Central memory CD8-positive, alpha-beta T cell (primary cell): ENCODE data around the gene MYH7B.
A peak's percentile ranks its signal among the peaks of the same experiment; 100 is the strongest.

Experiments used
- ATAC-seq: fragments of 150-1000 bp; cut with Tn5 transposase; replicated peaks from 2 replicates; pipeline ENCODE4 v1.10.0; 2022; ENCODE audit warnings: mild to moderate bottlenecking, moderate FRiP score, moderate number of reproducible peaks; ENCODE audit not compliant: poor library complexity, severe bottlenecking; ENCODE audit errors: extremely low read depth
- DNase-seq, 2 donors: peaks; one replicate each; pipeline ENCODE4 v3.0.0; 2021; ENCODE audit warnings: low spot score in 2 of 2
- H3K27ac Mint-ChIP-seq: one replicate; pipeline ENCODE4 v1.8.0; 2022; ENCODE audit warnings: low read depth, mild to moderate bottlenecking, moderate library complexity, mixed read lengths
- H3K27me3 Mint-ChIP-seq: one replicate; pipeline ENCODE4 v1.8.0; 2022; ENCODE audit warnings: mixed read lengths
- H3K36me3 Mint-ChIP-seq: one replicate; pipeline ENCODE4 v1.8.0; 2022; ENCODE audit warnings: mild to moderate bottlenecking, moderate library complexity, mixed read lengths; ENCODE audit not compliant: insufficient read depth
- H3K4me1 Mint-ChIP-seq: one replicate; pipeline ENCODE4 v1.8.0; 2022; ENCODE audit warnings: mixed read lengths
- H3K4me3 Mint-ChIP-seq: one replicate; pipeline ENCODE4 v1.8.0; 2022; ENCODE audit warnings: mild to moderate bottlenecking, moderate library complexity, mixed read lengths
- H3K9me3 Mint-ChIP-seq: one replicate; pipeline ENCODE4 v1.8.0; 2022; ENCODE audit warnings: mixed read lengths

MYH7B gene

DNA sequence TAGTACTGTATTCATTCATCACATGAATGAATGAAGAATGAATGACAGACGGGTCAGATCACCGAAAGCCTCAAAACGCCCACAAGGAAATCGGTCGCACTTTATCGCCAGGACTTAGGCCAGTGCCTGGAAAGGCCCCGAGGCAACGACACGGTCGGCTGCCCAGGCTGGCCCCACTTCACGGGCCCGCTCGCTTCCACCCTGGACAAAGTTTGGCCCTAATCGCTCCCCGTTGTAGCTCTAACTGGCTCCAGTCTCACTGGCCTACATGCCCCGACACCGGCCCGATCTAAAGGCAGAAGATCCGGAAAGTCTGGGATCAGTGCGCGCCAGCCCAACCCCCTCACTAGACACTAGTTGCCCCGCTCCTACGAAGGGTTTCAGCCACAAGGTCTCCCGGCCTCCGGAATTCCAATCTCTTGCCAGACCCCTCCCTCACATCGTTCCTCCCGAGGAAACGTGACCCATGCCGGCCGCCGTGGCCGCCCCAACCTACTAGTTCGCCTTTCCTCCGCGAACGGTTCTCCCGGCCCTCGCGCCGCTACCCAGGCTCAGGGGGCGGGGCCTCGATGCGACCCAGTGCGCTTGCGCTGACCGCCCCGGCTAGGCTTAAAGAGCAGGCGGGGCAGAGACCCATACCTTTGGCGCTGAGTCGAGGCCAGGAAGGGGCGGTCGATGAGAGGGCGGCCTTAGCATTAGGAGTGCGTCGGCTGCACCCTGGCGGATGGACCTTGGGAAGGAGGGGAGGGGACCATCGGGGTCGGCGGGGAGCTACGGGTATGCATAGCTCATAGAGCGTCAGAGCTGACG, at the start of gene MYH7B, which contains the start of gene GSS:
Gene MYH7B, plus strand, starts transcription at position 638 of the 810 bp plus-strand sequence. CDS start 22,138 bp downstream, outside the sequence.
Gene GSS, minus strand, starts transcription at position 576 of the 810 bp plus-strand sequence. CDS start 3,954 bp downstream, outside the sequence.
- Mint-ChIP-seq H3K27me3 (no peaks in the 10 kb centered on the region), H3K36me3 (peaks cover 9% of the 10 kb centered on the region), H3K27ac (peak within 1 kb of the TSS; percentile 93), H3K4me1 (peaks cover 18% of the 10 kb centered on the region), H3K9me3 (no peaks in the 10 kb centered on the region), H3K4me3 (peak within 1 kb of the TSS; percentile 95)
- DNase-seq: peak; percentile 93 to 98
- ATAC-seq: peak; percentile 93

DNA sequence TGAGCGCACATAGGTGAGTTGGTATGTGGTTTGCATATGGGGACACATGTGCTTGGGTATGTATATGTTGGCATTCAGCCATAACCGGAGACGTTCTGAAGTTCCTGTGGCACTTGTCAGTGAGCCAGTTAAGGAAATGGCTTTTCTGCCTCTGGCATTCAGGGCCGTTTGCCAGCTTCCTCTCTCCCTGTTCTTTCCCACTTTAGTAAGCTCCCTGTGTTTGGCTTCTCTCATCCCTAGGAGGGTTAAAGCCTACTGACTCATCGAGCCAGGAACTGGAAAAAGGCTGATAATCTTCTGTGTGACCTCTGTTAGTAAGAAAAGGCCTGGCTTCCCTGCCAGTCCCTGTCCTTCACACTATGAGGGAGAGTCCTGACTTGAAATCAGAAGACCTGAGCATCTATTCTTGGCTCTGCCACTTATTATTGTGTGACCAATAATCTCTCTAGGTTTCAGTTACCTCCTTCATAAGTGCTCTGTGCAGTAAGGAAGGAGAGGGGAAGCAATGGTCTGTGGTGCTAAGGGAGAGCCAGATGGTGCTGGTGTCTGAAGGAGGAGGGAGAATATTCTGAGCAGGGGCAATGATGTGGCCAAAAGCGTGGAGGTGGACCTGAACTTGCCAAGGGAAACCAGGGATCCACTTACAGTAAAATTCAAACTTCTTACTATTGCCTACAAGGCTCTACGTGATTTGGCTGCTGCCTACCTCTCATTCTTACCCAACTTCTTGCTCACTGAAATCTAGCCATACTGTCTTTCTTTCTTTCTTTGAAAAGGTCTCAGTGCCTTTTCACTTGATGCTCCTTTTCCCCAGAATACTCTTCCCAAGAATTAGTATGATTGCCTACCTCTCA, 47.8 kb upstream of the MYH7B start:
- no peak overlapping the region for H3K4me3 Mint-ChIP-seq
- DNase-seq: no peak
- H3K9me3 Mint-ChIP-seq: no peaks in the 10 kb centered on the region
- H3K27me3 Mint-ChIP-seq: no peaks in the 10 kb centered on the region
- no peak for ATAC-seq
- H3K4me1 Mint-ChIP-seq: peaks cover 5% of the 10 kb centered on the region
- H3K27ac Mint-ChIP-seq: no peak overlapping the region
- H3K36me3 Mint-ChIP-seq: no peaks in the 10 kb centered on the region

DNA sequence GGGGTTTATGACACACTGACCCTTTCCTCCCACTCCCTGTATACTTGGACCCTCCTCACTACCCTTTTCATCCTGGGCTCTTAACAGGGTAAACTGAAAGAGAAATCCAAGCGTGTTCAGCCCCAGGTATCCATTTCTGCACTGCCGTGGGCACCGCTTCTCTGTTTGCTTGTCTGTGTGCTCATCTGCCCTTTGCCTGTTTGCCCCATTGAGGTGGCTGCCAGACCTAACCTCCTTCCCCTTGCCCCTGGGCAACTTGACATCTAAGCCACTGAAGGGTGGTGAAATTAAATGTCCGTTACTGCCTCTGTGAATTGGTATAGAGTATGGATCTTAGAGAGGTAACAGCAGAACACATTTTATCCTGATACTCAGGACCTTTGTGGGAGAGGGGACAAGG, 40.5 kb upstream of the MYH7B start:
- no peak for DNase-seq

DNA sequence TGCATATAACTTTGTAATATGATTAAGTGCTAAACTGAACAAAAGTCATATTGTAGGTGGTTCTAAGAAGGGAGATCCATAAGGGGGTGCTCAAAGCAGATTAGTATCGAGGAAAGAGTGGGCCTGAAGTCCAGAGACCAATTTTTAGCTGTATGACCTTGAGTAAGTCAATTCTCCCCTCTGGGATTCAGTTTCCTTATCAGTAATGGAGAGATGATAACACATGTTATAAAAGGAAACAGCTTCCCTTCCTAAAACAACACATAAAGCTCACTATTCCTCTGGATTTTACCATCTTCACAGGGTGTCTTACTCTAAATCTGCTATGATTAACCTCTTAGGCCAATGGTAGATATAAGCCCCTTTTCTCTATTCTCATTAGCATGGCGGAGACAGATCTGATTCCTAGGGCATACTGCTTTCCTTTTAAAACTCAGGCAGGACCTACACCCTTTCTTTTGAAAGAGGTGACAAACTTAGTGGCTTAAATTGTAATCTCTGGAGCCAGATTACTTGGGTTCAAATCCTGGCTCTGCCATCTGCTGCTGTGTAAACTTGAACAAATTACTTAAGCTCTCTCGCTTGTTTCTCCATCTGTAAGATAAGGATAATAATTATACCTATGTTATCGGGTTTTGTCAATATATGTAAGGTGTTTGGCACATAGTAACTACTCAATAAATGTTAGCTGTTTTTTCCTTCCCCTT, 39.8 kb upstream of the MYH7B start:
- H3K4me1 Mint-ChIP-seq: peaks cover 26% of the 10 kb centered on the region

More for the DNA sequence above, 40.5 kb upstream of the MYH7B start:
- no peak overlapping the region for H3K27ac Mint-ChIP-seq
- peaks cover 24% of the 10 kb centered on the region for H3K4me1 Mint-ChIP-seq
- ATAC-seq: no peak
- H3K9me3 Mint-ChIP-seq: no peaks in the 10 kb centered on the region
- H3K4me3 Mint-ChIP-seq: no peak overlapping the region
- no peaks in the 10 kb centered on the region for H3K27me3 Mint-ChIP-seq
- peaks cover 3% of the 10 kb centered on the region for H3K36me3 Mint-ChIP-seq

DNA sequence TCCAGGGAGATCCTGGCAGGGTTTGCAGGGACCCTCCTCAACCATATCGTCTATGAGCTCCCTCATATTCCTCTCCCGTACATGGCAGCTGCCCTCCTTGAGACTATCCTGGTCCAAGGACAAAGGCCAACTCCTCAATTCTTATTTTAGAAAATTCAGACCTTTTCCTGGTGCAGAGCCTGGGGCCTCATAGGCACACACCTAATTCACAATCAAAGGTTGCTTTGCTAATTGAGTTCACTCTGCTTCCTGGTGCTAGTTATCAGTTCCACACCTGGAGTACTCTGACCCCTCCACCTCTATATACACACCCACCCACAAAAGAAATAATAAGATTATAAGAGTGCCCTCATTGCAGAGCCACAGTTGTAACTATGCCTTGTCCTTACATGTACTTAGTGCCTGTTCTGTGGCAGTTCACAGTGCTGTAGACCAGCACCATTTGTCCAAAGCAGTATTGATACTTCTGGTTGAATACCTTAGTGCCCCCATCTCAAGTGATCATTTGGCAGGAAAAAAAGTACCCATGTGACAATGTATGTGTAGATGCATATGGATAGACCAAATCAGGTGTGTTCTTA, 38.8 kb upstream of the MYH7B start:
- DNase-seq (no peak), ATAC-seq (no peak)
- Mint-ChIP-seq H3K4me3 (no peak overlapping the region), H3K27me3 (no peaks in the 10 kb centered on the region), H3K27ac (no peak overlapping the region), H3K4me1 (peaks cover 26% of the 10 kb centered on the region), H3K36me3 (peaks cover 3% of the 10 kb centered on the region), H3K9me3 (no peaks in the 10 kb centered on the region)

More for the DNA sequence above, 39.8 kb upstream of the MYH7B start:
- DNase-seq (no peak), ATAC-seq (no peak)
- Mint-ChIP-seq H3K27ac (no peak overlapping the region), H3K4me3 (no peak overlapping the region), H3K36me3 (peaks cover 3% of the 10 kb centered on the region), H3K9me3 (no peaks in the 10 kb centered on the region), H3K27me3 (no peaks in the 10 kb centered on the region)

DNA sequence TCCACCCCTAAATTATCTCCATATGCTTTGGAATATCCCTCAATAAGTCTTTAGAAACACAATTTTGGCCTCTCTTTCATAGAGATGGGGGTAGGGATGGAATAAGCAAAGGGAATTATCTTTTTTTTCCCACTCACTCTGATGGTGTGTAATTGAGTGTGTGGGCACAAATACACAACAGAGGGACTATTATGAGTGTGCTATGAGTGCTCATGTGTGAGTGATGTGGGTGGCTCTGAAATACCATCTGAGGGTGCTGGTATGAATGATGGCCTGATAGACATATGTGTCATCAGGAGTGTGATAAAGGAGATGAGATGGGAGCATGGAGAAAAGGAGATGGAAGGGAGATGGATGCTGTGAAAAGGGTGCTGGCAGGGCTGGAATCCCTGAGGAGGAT, 35.6 kb upstream of the MYH7B start:
- no peaks in the 10 kb centered on the region for H3K9me3 Mint-ChIP-seq
- peaks cover 3% of the 10 kb centered on the region for H3K36me3 Mint-ChIP-seq
- H3K4me1 Mint-ChIP-seq: peaks cover 26% of the 10 kb centered on the region
- no peaks in the 10 kb centered on the region for H3K27me3 Mint-ChIP-seq
- ATAC-seq: no peak
- no peak overlapping the region for H3K27ac Mint-ChIP-seq
- no peak overlapping the region for H3K4me3 Mint-ChIP-seq
- DNase-seq: no peak

DNA sequence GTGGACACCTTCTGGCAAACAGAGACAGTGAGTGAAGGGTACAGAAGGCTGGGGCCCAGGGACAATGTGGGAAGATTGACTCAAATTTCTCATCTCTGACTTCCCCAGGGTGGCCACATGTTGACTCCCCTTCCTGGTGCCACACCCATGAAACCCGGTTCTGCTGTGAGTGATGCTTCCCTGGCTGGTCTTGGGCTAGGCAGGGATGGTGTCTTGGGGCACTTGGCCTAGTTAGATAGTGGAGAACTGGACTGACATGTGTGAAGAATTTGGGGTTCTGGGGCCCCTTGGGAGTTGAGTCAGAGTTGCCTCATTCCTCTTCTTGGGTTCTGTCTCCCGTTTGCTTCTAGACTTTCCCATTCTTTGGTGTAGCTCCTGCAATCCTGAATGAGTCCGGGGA, 34.2 kb upstream of the MYH7B start:
- ATAC-seq (no peak), DNase-seq (no peak)
- Mint-ChIP-seq H3K4me3 (no peak overlapping the region), H3K9me3 (no peaks in the 10 kb centered on the region), H3K4me1 (peaks cover 32% of the 10 kb centered on the region), H3K27me3 (no peaks in the 10 kb centered on the region), H3K36me3 (peaks cover 3% of the 10 kb centered on the region), H3K27ac (no peak overlapping the region)

DNA sequence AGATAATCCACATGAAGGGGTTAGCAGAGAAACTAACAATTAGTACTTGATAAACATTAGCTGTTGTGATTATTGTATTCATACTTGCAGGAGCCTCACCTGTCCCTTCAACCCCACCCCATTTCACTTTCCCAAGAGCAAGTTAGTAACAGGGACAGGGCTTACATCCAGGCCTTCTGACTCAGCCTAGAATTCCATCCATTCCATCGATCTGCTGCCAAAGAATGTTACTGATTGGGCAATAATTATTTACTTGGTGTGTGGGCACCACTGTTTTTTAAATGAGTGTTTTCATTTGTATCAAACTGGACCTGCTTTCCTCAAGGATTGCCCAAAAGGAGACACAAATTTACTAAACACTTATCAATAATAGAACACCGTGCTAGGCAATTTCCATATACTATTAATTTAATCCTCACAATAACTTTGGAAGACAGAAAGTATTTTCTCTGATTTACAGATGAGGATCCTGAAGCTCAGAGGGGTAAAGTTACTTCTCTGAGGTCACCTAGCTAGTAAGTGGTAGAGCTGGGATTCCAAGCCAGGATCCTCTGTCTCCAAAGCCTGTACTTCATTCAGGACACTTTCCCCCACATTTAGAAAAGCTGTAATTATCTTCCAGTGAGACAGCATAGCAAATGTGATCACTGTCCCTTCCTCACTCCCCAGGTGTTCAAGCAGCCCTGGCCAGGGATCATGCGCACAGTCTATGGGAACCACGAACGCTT, 32.9 kb upstream of the MYH7B start:
- no peak overlapping the region for H3K27ac Mint-ChIP-seq
- H3K36me3 Mint-ChIP-seq: peaks cover 3% of the 10 kb centered on the region
- no peaks in the 10 kb centered on the region for H3K27me3 Mint-ChIP-seq
- no peak overlapping the region for H3K4me3 Mint-ChIP-seq
- ATAC-seq (no peak), DNase-seq (no peak)
- peaks cover 25% of the 10 kb centered on the region for H3K4me1 Mint-ChIP-seq
- no peaks in the 10 kb centered on the region for H3K9me3 Mint-ChIP-seq

DNA sequence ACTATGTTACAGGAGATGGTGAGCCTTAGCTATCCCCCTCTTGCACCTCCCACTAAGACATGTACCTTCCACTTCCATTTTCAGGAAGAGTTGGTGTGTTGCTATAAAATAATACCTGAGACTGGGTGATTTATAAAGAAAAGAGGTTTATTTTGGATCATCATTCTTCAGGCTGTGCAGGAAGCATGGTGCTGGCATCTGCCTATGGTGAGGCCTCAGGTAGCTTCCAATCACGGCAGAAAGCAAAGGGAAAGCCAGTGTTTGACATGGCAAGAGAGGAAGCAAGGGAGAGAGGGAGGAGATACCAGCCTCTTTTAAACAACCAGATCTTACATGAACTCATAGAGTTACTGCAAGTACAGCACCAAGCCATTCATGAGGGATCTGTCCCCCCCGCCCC, 32.3 kb upstream of the MYH7B start:
- DNase-seq (no peak), ATAC-seq (no peak)
- no peaks in the 10 kb centered on the region for H3K36me3 Mint-ChIP-seq
- no peaks in the 10 kb centered on the region for H3K9me3 Mint-ChIP-seq
- H3K27me3 Mint-ChIP-seq: no peaks in the 10 kb centered on the region
- no peak overlapping the region for H3K4me3 Mint-ChIP-seq
- peaks cover 19% of the 10 kb centered on the region for H3K4me1 Mint-ChIP-seq
- no peak overlapping the region for H3K27ac Mint-ChIP-seq

DNA sequence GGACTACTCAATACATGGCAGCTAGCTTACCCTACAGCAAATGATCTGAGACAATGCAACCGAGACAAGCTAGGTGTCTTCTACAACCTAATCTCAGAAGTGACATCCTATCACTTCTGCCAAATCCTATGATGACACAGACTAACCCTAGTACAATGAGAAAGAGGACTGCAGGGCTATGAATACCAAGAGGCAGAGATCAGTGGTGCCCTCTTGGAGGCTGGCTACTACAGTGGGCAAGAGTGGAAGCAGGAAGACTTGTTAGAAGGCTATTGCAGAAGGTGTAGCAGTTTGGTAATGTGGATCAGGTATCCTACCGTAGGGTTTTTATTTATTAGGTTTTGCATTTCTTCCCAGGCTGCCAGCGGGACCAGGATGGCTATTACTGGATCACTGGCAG, 30.3 kb upstream of the MYH7B start:
- Mint-ChIP-seq H3K27ac (no peak overlapping the region), H3K27me3 (no peaks in the 10 kb centered on the region), H3K4me1 (peaks cover 7% of the 10 kb centered on the region), H3K4me3 (no peak overlapping the region), H3K36me3 (peaks cover 4% of the 10 kb centered on the region), H3K9me3 (no peaks in the 10 kb centered on the region)
- no peak for ATAC-seq
- DNase-seq: no peak

DNA sequence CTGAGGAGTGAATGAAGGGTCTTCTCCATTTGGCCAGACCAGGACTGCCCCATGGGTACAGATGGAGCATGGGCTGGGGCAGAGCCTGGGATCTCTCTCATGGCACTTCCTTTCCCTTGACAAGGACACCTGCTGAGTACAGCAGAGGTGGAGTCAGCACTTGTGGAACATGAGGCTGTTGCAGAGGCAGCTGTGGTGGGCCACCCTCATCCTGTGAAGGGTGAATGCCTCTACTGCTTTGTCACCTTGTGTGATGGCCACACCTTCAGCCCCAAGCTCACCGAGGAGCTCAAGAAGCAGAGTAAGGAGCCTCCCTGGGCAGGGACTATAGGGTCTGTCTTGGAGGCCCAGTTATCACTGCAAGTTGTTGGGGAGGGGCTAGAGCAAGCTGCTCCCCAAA, 29.7 kb upstream of the MYH7B start:
- peaks cover 6% of the 10 kb centered on the region for H3K4me1 Mint-ChIP-seq
- no peaks in the 10 kb centered on the region for H3K9me3 Mint-ChIP-seq
- no peaks in the 10 kb centered on the region for H3K27me3 Mint-ChIP-seq
- no peak for ATAC-seq
- H3K36me3 Mint-ChIP-seq: peaks cover 6% of the 10 kb centered on the region
- no peak for DNase-seq
- H3K4me3 Mint-ChIP-seq: no peak overlapping the region
- no peak overlapping the region for H3K27ac Mint-ChIP-seq
